ENCODE results near the gene HDDC2. TPM values are rescaled to one million over a fixed set of nuclear protein-coding genes. Genes with fewer than 3 reads are reported as not detected.

HDDC2 gene
- total RNA-seq, 2 experiments from 2014 or later: 75.1 to 119 TPM

DNA sequence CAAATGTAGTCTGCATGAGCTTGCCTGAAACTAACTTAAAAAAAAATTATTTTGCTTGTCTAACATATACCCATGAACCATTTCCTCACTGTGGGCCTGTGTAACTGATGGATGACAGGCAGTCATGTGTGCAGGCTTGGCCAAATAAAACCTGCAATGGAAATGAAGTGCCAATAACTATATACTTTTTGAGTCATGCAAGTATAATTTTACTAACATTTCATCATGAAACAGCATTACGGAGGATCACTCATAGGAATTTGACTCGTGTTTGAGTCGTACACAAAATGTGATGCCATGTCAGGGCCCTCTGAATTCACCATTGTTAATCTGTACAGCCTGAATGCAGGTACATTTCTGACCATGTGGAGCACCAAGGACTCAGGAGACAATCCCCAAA, 46.6 kb downstream of the HDDC2 start:
- Histone ChIP-seq H3K4me2 (ENCODE audit: low read length) (no peak overlapping the region), H4K20me1 (ENCODE audit: insufficient read depth, low read length) (no peaks in the 10 kb centered on the region), H3K36me3 (ENCODE audit: insufficient read depth, low read length) (no peaks in the 10 kb centered on the region), H3K27ac (ENCODE audit: low read depth, low read length, poor library complexity, severe bottlenecking) (no peak overlapping the region), H3K79me2 (ENCODE audit: insufficient read depth, low read depth, low read length) (no peaks in the 10 kb centered on the region), H3K9me2 (ENCODE audit: insufficient read depth, low read length) (no peaks in the 10 kb centered on the region), H3K9me3 (ENCODE audit: low read length) (no peaks in the 10 kb centered on the region), H2AFZ (ENCODE audit: low read length) (no peak overlapping the region), H3K4me1 (ENCODE audit: insufficient read depth, low read length, poor library complexity, severe bottlenecking) (no peaks in the 10 kb centered on the region), H3K4me3 (ENCODE audit: low read depth, low read length, poor library complexity, severe bottlenecking) (no peak overlapping the region)
- intact Hi-C loops (cut with micrococcal nuclease; ENCODE audit: unreplicated experiment): no loop called here
- ChIA-PET CTCF (ENCODE audit: unreplicated experiment) (no interaction called here), POLR2A (interaction anchor here (0.6 kb wide), 1 partner anchor 7 kb away, joined by 3 read pairs; no protein-coding TSS in a partner anchor)
- no TSS peak for BruUV-seq (replicated peaks)
- TF ChIP-seq, protein P1, sequence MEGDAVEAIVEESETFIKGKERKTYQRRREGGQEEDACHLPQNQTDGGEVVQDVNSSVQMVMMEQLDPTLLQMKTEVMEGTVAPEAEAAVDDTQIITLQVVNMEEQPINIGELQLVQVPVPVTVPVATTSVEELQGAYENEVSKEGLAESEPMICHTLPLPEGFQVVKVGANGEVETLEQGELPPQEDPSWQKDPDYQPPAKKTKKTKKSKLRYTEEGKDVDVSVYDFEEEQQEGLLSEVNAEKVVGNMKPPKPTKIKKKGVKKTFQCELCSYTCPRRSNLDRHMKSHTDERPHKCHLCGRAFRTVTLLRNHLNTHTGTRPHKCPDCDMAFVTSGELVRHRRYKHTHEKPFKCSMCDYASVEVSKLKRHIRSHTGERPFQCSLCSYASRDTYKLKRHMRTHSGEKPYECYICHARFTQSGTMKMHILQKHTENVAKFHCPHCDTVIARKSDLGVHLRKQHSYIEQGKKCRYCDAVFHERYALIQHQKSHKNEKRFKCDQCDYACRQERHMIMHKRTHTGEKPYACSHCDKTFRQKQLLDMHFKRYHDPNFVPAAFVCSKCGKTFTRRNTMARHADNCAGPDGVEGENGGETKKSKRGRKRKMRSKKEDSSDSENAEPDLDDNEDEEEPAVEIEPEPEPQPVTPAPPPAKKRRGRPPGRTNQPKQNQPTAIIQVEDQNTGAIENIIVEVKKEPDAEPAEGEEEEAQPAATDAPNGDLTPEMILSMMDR (conservative IDR thresholded peaks at IDR 0.05; ENCODE audit: low read length): no peak
- TF ChIP-seq EZH2phosphoT487 (IDR thresholded peaks at IDR 0.05; ENCODE audit: borderline replicate concordance, low read depth, low read length): no peak
- no peak for DNase-seq (ENCODE audit: low spot score)

DNA sequence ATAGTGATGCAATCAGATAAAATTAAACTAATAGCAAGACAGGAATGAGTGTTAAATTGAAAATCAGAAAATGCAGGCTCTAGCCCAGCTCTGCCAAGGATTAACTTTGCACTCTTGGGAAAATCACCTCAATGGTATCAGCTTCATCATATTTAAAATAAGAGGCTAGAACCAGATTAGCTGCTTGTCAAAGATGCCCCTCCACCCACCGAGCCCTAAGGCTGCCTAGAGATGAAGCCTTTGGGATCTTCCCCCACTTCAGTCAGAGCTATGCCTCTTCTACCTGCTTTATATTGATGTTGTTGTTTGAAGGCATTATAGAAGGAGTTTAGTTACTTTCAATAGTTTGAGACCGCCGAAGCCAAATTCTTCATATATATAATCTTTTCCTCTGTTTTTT, 47.4 kb downstream of the HDDC2 start:
- H3K4me1 ChIP-seq (ENCODE audit: insufficient read depth, low read length, poor library complexity, severe bottlenecking): no peaks in the 10 kb centered on the region
- TF ChIP-seq, protein P1 (conservative IDR thresholded peaks at IDR 0.05; ENCODE audit: low read length): no peak
- no peak for TF ChIP-seq EZH2phosphoT487 (IDR thresholded peaks at IDR 0.05; ENCODE audit: borderline replicate concordance, low read depth, low read length)
- H3K4me2 ChIP-seq (ENCODE audit: low read length): no peak overlapping the region
- no peak overlapping the region for H2AFZ ChIP-seq (ENCODE audit: low read length)
- no peaks in the 10 kb centered on the region for H3K9me2 ChIP-seq (ENCODE audit: insufficient read depth, low read length)
- no peaks in the 10 kb centered on the region for H3K9me3 ChIP-seq (ENCODE audit: low read length)
- ChIA-PET POLR2A (no interaction called here), CTCF (ENCODE audit: unreplicated experiment) (no interaction called here)
- no TSS peak for BruUV-seq (replicated peaks)
- no peak overlapping the region for H3K27ac ChIP-seq (ENCODE audit: low read depth, low read length, poor library complexity, severe bottlenecking)
- H3K79me2 ChIP-seq (ENCODE audit: insufficient read depth, low read depth, low read length): no peaks in the 10 kb centered on the region
- H4K20me1 ChIP-seq (ENCODE audit: insufficient read depth, low read length): no peaks in the 10 kb centered on the region
- H3K4me3 ChIP-seq (ENCODE audit: low read depth, low read length, poor library complexity, severe bottlenecking): no peak overlapping the region
- intact Hi-C loops (cut with micrococcal nuclease; ENCODE audit: unreplicated experiment): no loop called here
- DNase-seq (ENCODE audit: low spot score): no peak
- H3K36me3 ChIP-seq (ENCODE audit: insufficient read depth, low read length): no peaks in the 10 kb centered on the region

DNA sequence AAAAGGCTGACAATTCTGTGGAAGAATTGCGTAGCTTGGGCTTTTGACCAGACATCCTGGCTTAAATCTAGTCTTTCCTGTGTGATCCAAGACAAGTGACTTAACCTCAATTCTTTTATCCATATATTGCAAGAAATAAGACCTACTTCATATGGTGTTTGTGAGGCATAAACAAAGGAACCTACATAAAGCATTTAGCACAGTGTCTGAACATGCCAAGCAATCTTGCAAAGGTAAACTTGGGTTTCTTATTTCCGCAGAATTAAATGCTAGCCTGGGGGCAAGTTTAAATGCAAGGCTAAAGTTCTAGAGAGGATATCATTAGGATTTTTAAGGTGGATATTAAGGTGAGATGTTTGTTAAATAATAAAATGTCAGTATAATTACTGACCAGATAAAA, 47.9 kb downstream of the HDDC2 start:
- Histone ChIP-seq H3K4me3 (ENCODE audit: low read depth, low read length, poor library complexity, severe bottlenecking) (no peak overlapping the region), H3K36me3 (ENCODE audit: insufficient read depth, low read length) (no peaks in the 10 kb centered on the region), H2AFZ (ENCODE audit: low read length) (no peak overlapping the region), H3K27ac (ENCODE audit: low read depth, low read length, poor library complexity, severe bottlenecking) (no peak overlapping the region), H3K79me2 (ENCODE audit: insufficient read depth, low read depth, low read length) (no peaks in the 10 kb centered on the region), H4K20me1 (ENCODE audit: insufficient read depth, low read length) (no peaks in the 10 kb centered on the region), H3K9me2 (ENCODE audit: insufficient read depth, low read length) (no peaks in the 10 kb centered on the region), H3K9me3 (ENCODE audit: low read length) (no peaks in the 10 kb centered on the region), H3K4me2 (ENCODE audit: low read length) (no peak overlapping the region), H3K4me1 (ENCODE audit: insufficient read depth, low read length, poor library complexity, severe bottlenecking) (no peaks in the 10 kb centered on the region)
- no peak for DNase-seq (ENCODE audit: low spot score)
- BruUV-seq (replicated peaks): no TSS peak
- ChIA-PET POLR2A (no interaction called here), CTCF (ENCODE audit: unreplicated experiment) (no interaction called here)
- intact Hi-C loops (cut with micrococcal nuclease; ENCODE audit: unreplicated experiment): no loop called here
- TF ChIP-seq, protein P1 (conservative IDR thresholded peaks at IDR 0.05; ENCODE audit: low read length): no peak
- no peak for TF ChIP-seq EZH2phosphoT487 (IDR thresholded peaks at IDR 0.05; ENCODE audit: borderline replicate concordance, low read depth, low read length)
